WTC11 (cell line): Measurements from ENCODE around the gene MADCAM1.

Source experiments
- AFF4 ChIP-seq: sonication (generic); formaldehyde crosslinking; IDR thresholded peaks from 2 replicates; pipeline ENCODE4 v1.8.1; 2023; ENCODE audit warnings: mild to moderate bottlenecking, missing genetic modification reagents, borderline replicate concordance
- ATF2 ChIP-seq: sonication (generic); formaldehyde crosslinking; IDR thresholded peaks from 2 replicates; pipeline ENCODE4 v1.8.1; 2022; ENCODE audit warnings: low read depth, missing genetic modification reagents, borderline replicate concordance
- CREB1 ChIP-seq: sonication (generic); formaldehyde crosslinking; IDR thresholded peaks from 2 replicates; pipeline ENCODE4 v1.8.0; 2023; ENCODE audit warnings: mild to moderate bottlenecking, missing genetic modification reagents
- CTCF ChIP-seq: fragments of 200-600 bp; IDR thresholded peaks from 2 replicates; pipeline ENCODE4 v1.8.0; 2022; ENCODE audit warnings: antibody characterized with exemption
- E2F5 ChIP-seq: sonication (generic); formaldehyde crosslinking; IDR thresholded peaks from 2 replicates; pipeline ENCODE4 v1.8.1; 2022; ENCODE audit warnings: mild to moderate bottlenecking, moderate library complexity, missing genetic modification reagents
- HMGXB4 ChIP-seq: sonication (generic); formaldehyde crosslinking; IDR thresholded peaks from 2 replicates; pipeline ENCODE4 v1.8.1; 2023; ENCODE audit warnings: mild to moderate bottlenecking, moderate library complexity, missing genetic modification reagents
- JUN ChIP-seq: sonication (generic); formaldehyde crosslinking; IDR thresholded peaks from 2 replicates; pipeline ENCODE4 v1.8.0; 2023; ENCODE audit warnings: mild to moderate bottlenecking, missing genetic modification reagents
- MXD4 ChIP-seq: fragments of 250-450 bp; sonication (Bioruptor Pico); IDR thresholded peaks from 2 replicates; pipeline ENCODE4 v1.8.0; 2021; ENCODE audit warnings: mild to moderate bottlenecking, moderate library complexity, borderline replicate concordance
- NFE2L1 ChIP-seq: sonication (generic); formaldehyde crosslinking; IDR thresholded peaks from 2 replicates; pipeline ENCODE4 v1.8.1; 2023; ENCODE audit warnings: missing genetic modification reagents
- SP1 ChIP-seq: sonication (generic); formaldehyde crosslinking; conservative IDR thresholded peaks from 2 replicates; pipeline ENCODE4 v1.8.1; 2022; ENCODE audit warnings: missing genetic modification reagents
- USF2 ChIP-seq: sonication (generic); formaldehyde crosslinking; IDR thresholded peaks from 2 replicates; pipeline ENCODE4 v1.8.1; 2023; ENCODE audit warnings: mild to moderate bottlenecking, missing genetic modification reagents, moderate library complexity
- ZNF121 ChIP-seq: sonication (generic); formaldehyde crosslinking; IDR thresholded peaks from 2 replicates; pipeline ENCODE4 v1.8.0; 2023; ENCODE audit warnings: missing genetic modification reagents

- TF ChIP-seq CTCF (no peak), SP1 (CRISPR knock-in tag) (no peak), USF2 (CRISPR knock-in tag) (no peak), JUN (CRISPR knock-in tag) (no peak), ATF2 (CRISPR knock-in tag) (no peak), ZNF121 (CRISPR knock-in tag) (no peak), E2F5 (CRISPR knock-in tag) (no peak), HMGXB4 (CRISPR knock-in tag) (no peak), MXD4 (CRISPR knock-in tag) (no peak), NFE2L1 (CRISPR knock-in tag) (no peak), AFF4 (CRISPR knock-in tag) (no peak), CREB1 (CRISPR knock-in tag) (no peak)
Measured at GRCh38 chr19:478976-479375, 17.3 kb upstream of the MADCAM1 start.
